GM12873 (cell line): ENCODE results near the gene CACNB1.

Source experiments
- CTCF ChIP-seq: IDR thresholded peaks from 2 replicates; pipeline ENCODE4 v1.5.1; 2012; ENCODE audit warnings: low read depth, mild to moderate bottlenecking, moderate library complexity, low read length, control low read depth; ENCODE audit not compliant: insufficient read depth; ENCODE audit errors: missing control alignments

Gene CACNB1

GRCh38 chr17:39170109-39170508, 27.4 kb downstream of the CACNB1 start:
- TF ChIP-seq CTCF: no peak

GRCh38 chr17:39169518-39169917, 28.0 kb downstream of the CACNB1 start:
- TF ChIP-seq CTCF: no peak

DNA sequence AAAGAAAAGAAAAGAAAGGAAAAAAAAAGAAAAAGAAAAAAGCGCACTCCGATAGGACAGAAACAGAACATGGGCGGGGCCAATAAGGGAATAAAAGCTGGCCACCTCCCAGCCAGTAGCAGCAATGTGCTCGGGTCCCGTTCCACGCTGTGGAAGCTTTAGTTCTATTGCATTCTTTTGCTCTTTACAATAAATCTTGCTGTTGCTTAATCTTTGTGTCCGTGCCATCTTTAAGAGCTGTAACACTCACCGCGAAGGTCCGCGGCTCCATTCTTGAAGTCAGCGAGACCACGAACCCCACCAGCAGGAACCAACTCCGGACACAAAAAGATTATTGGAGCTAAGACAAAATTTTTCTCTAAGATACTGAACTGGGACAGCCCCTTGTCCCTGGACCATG, 28.4 kb downstream of the CACNB1 start:
- TF ChIP-seq CTCF: no peak

GRCh38 chr17:39167476-39167875, 30.0 kb downstream of the CACNB1 start:
- TF ChIP-seq CTCF: no peak

- no peak for TF ChIP-seq CTCF
Measured at GRCh38 chr17:39166437-39167335, 30.8 kb downstream of the CACNB1 start.

DNA sequence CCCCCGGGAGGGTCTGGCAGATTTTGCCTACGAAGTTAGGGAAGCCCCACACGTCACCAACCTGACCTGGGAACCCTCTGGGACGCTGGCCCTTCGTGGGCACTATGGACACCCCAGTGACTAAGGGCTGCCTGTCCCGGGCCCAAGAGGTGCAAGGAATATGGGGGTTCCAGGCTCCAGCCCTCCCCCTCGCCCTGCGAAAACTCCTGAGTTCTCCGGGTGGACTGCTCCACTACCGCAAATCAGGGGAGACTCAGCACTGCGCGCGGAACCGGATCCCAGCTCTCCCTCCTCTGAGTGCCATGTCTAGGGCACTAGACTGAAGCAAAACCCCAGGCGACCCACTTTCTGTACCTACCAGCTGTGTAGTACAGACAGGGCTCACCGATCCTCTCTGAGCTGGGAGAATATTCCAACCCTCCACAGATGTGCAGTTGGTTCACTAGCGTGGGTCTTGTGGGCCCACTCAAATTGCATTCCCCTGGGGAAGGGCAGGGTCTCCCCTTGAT, 31.6 kb downstream of the CACNB1 start, which contains the start of gene ARL5C:
Gene ARL5C (minus strand): TSS at position 321 of the 509 bp plus-strand sequence. CDS start 401 bp downstream, outside the sequence.
- no peak for TF ChIP-seq CTCF

- TF ChIP-seq CTCF: no peak
Measured at GRCh38 chr17:39165178-39165840, 32.2 kb downstream of the CACNB1 start.
